IMR-90 (cell line): ENCODE data around the gene TPD52L2. TPM values are rescaled to one million over a fixed set of nuclear protein-coding genes. Genes with fewer than 3 reads are reported as not detected.
"Not testable (repeated sequence)": the region's sequence is repeated elsewhere in the genome, so short reads cannot be mapped to it uniquely, and the experiment has no call there.

Experiments
- ATAC-seq: fragments of 200-7000 bp; cut with Tn5 transposase; 2 replicates; pipeline ENCODE4 v1.9.1; 2020; ENCODE audit warnings: low read depth, mild to moderate bottlenecking, moderate library complexity
- BruUV-seq: library from RNA; stranded (reverse); fragments of 400-500 nt; replicated peaks from 2 replicates; lab custom pipeline; 2021; lab: Mats Ljungman, UMichigan
- CTCF ChIA-PET: fragments of 300-600 bp; formaldehyde crosslinking; extraction: SDS; loops from one replicate; lab custom pipeline; 2021; ENCODE audit warnings: antibody characterized with exemption; lab: Yijun Ruan, JAX
- POLR2A ChIA-PET: fragments of 300-600 bp; sonication (Branson Sonifier 250); formaldehyde crosslinking; loops from one replicate; lab custom pipeline; 2022; ENCODE audit warnings: antibody characterized with exemption; ENCODE audit not compliant: unreplicated experiment; lab: Charles Lee
- DNase-seq: peaks from one replicate; pipeline ENCODE4 v3.0.0; 2013
- H2AFZ ChIP-seq: replicated peaks from 2 replicates; pipeline ENCODE3; 2013; ENCODE audit warnings: low read length, mild to moderate bottlenecking; ENCODE audit not compliant: poor library complexity
- H2AK5ac ChIP-seq: 2 replicates; pipeline ENCODE4 v1.6.1; 2013; ENCODE audit warnings: low read depth, low read length, inconsistent platforms
- H2AK9ac ChIP-seq: replicated peaks from 2 replicates; pipeline ENCODE3; 2013; ENCODE audit warnings: mild to moderate bottlenecking, low read depth, low read length, moderate library complexity; ENCODE audit not compliant: poor library complexity
- H2BK120ac ChIP-seq: 2 replicates; pipeline ENCODE4 v1.6.1; 2013; ENCODE audit warnings: low read depth, low read length, inconsistent platforms
- H2BK15ac ChIP-seq: 3 replicates; pipeline ENCODE4 v1.6.1; 2013; ENCODE audit warnings: low read depth, low read length, inconsistent platforms
- H2BK20ac ChIP-seq: 2 replicates; pipeline ENCODE4 v1.6.1; 2013; ENCODE audit warnings: low read depth, mild to moderate bottlenecking, inconsistent platforms, low read length, moderate library complexity
- H2BK5ac ChIP-seq: 2 replicates; pipeline ENCODE4 v1.6.1; 2013; ENCODE audit warnings: mild to moderate bottlenecking, low read depth, low read length, inconsistent platforms; ENCODE audit not compliant: poor library complexity, severe bottlenecking
- H3K14ac ChIP-seq: replicated peaks from 2 replicates; pipeline ENCODE4 v1.6.1; 2013; ENCODE audit warnings: low read depth, low read length, inconsistent platforms
- H3K18ac ChIP-seq: 2 replicates; pipeline ENCODE4 v1.6.1; 2013; ENCODE audit warnings: low read depth, low read length, control low read depth
- H3K23ac ChIP-seq: 2 replicates; pipeline ENCODE4 v1.6.1; 2013; ENCODE audit warnings: low read depth, low read length, inconsistent platforms
- H3K27ac ChIP-seq: 2 replicates; pipeline ENCODE4 v1.5.1; 2013; ENCODE audit warnings: mild to moderate bottlenecking, control low read depth, low read length; ENCODE audit not compliant: insufficient read depth
- H3K27me3 ChIP-seq: 2 replicates; pipeline ENCODE4 v1.6.1; 2013; ENCODE audit warnings: low read length; ENCODE audit not compliant: control insufficient read depth, insufficient read depth
- H3K36me3 ChIP-seq: 2 replicates; pipeline ENCODE4 v1.6.1; 2013; ENCODE audit warnings: low read length, mixed read lengths; ENCODE audit not compliant: control insufficient read depth, insufficient read depth
- H3K4ac ChIP-seq: 2 replicates; pipeline ENCODE4 v1.6.1; 2013; ENCODE audit warnings: low read depth, low read length, inconsistent platforms
- H3K4me1 ChIP-seq: 2 replicates; pipeline ENCODE4 v1.6.1; 2013; ENCODE audit warnings: low read length, mixed read lengths; ENCODE audit not compliant: control insufficient read depth, insufficient read depth
- H3K4me2 ChIP-seq: 2 replicates; pipeline ENCODE4 v1.6.1; 2013; ENCODE audit warnings: low read depth, mild to moderate bottlenecking, control low read depth, low read length, moderate library complexity
- H3K4me3 ChIP-seq: 2 replicates; pipeline ENCODE4 v1.5.1; 2013; ENCODE audit warnings: low read depth, mild to moderate bottlenecking, control low read depth, low read length, moderate library complexity; ENCODE audit not compliant: insufficient read depth
- H3K56ac ChIP-seq: 2 replicates; pipeline ENCODE4 v1.6.1; 2013; ENCODE audit warnings: low read length, inconsistent platforms; ENCODE audit not compliant: insufficient read depth; ENCODE audit errors: extremely low read depth
- H3K79me1 ChIP-seq, 2 experiments: 2 replicates each; pipeline ENCODE4 v1.6.1; 2013; ENCODE audit warnings: low read length in 2 of 2, inconsistent platforms in 1 of 2, low read depth in 1 of 2
- H3K9ac ChIP-seq: 2 replicates; pipeline ENCODE4 v1.6.1; 2013; ENCODE audit warnings: low read depth, low read length, control low read depth
- H3K9me1 ChIP-seq: 2 replicates; pipeline ENCODE4 v1.6.1; 2013; ENCODE audit warnings: low read length, inconsistent platforms; ENCODE audit not compliant: insufficient read depth
- H3K9me3 ChIP-seq: 2 replicates; pipeline ENCODE4 v1.6.1; 2013; ENCODE audit warnings: low read length; ENCODE audit not compliant: control insufficient read depth, insufficient read depth
- H4K20me1 ChIP-seq: 2 replicates; pipeline ENCODE4 v1.6.1; 2013; ENCODE audit warnings: low read length, inconsistent platforms; ENCODE audit not compliant: insufficient read depth
- H4K5ac ChIP-seq: 2 replicates; pipeline ENCODE4 v1.6.1; 2013; ENCODE audit warnings: mild to moderate bottlenecking, low read depth, low read length, control low read depth
- H4K8ac ChIP-seq, 2 experiments: 2 replicates each; pipeline ENCODE4 v1.6.1; 2013; ENCODE audit warnings: low read depth in 2 of 2, low read length in 2 of 2, control low read depth in 1 of 2, inconsistent platforms in 1 of 2
- H4K91ac ChIP-seq: 2 replicates; pipeline ENCODE4 v1.6.1; 2013; ENCODE audit warnings: low read depth, low read length, inconsistent platforms; ENCODE audit not compliant: insufficient read depth
- CEBPB ChIP-seq: IDR thresholded peaks from 2 replicates; pipeline ENCODE4 v1.6.1; 2012; ENCODE audit warnings: low read depth, low read length, improper control_type of control experiment
- WGBS, 2 experiments: methylation state at CpG; one replicate each; pipeline versions ENCODE4 v1.1.5 to v1.1.7; 2013; ENCODE audit warnings: missing lambda C conversion rate in 2 of 2; ENCODE audit not compliant: insufficient read length in 1 of 2; ENCODE audit errors: extremely low coverage in 2 of 2; 5-methylcytosine and 5-hydroxymethylcytosine counted together
- dilution Hi-C: fragments of 300-500 bp; cut with HindIII; formaldehyde crosslinking; loops from one replicate; pipeline ENCODE4 v1.14.3; 2018; ENCODE audit warnings: low sequenced_read_pairs; ENCODE audit not compliant: unreplicated experiment
- in situ Hi-C: fragments of 300-500 bp; cut with MboI; formaldehyde crosslinking; loops from 3 replicates; pipeline ENCODE4 v1.14.3; 2019; ENCODE audit warnings: low sequenced_read_pairs, inconsistent platforms, mixed read lengths
- intact Hi-C: fragments of 100-400 bp; cut with micrococcal nuclease; formaldehyde crosslinking; loops from 2 replicates; pipeline ENCODE4 v1.10.0; 2022
- polyA plus RNA-seq, 3 experiments: library from polyadenylated mRNA; depleted of rRNA; stranded (reverse); fragments of >200 nt; gene quantifications; 2 replicates each; pipeline ENCODE4 v1.2.3, GENCODE V29; 2012; ENCODE audit warnings: low replicate concordance in 1 of 3
- total RNA-seq: library from RNA; depleted of rRNA; stranded (reverse); fragments of >200 nt; gene quantifications from 2 replicates; pipeline ENCODE4 v1.2.3, GENCODE V29; 2012

Gene TPD52L2
- total and polyA plus RNA-seq, 2 of the 4 experiments (the other 2 are of a cell fraction) = 113 to 189 TPM

GRCh38 chr20:63874241-63874640, 9.2 kb downstream of the TPD52L2 start:
- H2AFZ ChIP-seq, H3K9ac ChIP-seq, H3K4me2 ChIP-seq, BruUV-seq, H3K56ac ChIP-seq, POLR2A ChIA-PET, H3K14ac ChIP-seq, dilution Hi-C loops, H2AK9ac ChIP-seq, ATAC-seq, H2AK5ac ChIP-seq, H2BK120ac ChIP-seq, in situ Hi-C loops, intact Hi-C loops, H3K27me3 ChIP-seq, H4K8ac ChIP-seq, H3K4me1 ChIP-seq, H3K27ac ChIP-seq, H4K5ac ChIP-seq, H2BK20ac ChIP-seq, H3K23ac ChIP-seq, H3K9me3 ChIP-seq, DNase-seq, H3K18ac ChIP-seq, H3K4me3 ChIP-seq, H2BK15ac ChIP-seq, H3K4ac ChIP-seq, H2BK5ac ChIP-seq, H3K9me1 ChIP-seq, CTCF ChIA-PET, H4K91ac ChIP-seq: not testable (repeated sequence)
- WGBS, 2 experiments = 92% methylated on average over 6 of the region's 7 CpGs; no CpG with 5 or more reads in 1 of the 2 experiments
- Histone ChIP-seq H3K79me1 (peaks cover 8 to 74% of the 10 kb centered on the region in 2 experiments; a peak in 3 of 4 replicates), H4K20me1 (peaks cover 42% of the 10 kb centered on the region), H3K36me3 (peaks cover 70% of the 10 kb centered on the region)
- TF ChIP-seq CEBPB = 0 out of 2 replicates have a peak, but pooled peaks have one; percentile 19
